ENCODE results near the gene KANK2.

GRCh38 chr19:11169896-11170678 is 27.3 kb downstream of the KANK2 start:
- TF ChIP-seq POLR2A (IDR thresholded peaks at IDR 0.05), result no peak
- TF ChIP-seq CTCF (IDR thresholded peaks at IDR 0.05), result no peak

All from adrenal gland (tissue), 5 donors.